Stimulated activated CD4-positive, alpha-beta T cell treated with anti-CD3 and anti-CD28 coated beads, Interleukin-2, amount 100 ng/mL, for 24 hours (primary cell): ENCODE results near the gene APOL5.
A peak's percentile ranks its signal among the peaks of the same experiment; 100 is the strongest.
"Not testable (repeated sequence)": the region's sequence is repeated elsewhere in the genome, so short reads cannot be mapped to it uniquely, and the experiment has no call there.

Experiments used
- DNase-seq, 2 donors: peaks; one replicate each; pipeline ENCODE4 v3.0.0-alpha.2; 2020

Gene APOL5, protein sequence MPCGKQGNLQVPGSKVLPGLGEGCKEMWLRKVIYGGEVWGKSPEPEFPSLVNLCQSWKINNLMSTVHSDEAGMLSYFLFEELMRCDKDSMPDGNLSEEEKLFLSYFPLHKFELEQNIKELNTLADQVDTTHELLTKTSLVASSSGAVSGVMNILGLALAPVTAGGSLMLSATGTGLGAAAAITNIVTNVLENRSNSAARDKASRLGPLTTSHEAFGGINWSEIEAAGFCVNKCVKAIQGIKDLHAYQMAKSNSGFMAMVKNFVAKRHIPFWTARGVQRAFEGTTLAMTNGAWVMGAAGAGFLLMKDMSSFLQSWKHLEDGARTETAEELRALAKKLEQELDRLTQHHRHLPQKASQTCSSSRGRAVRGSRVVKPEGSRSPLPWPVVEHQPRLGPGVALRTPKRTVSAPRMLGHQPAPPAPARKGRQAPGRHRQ

DNA sequence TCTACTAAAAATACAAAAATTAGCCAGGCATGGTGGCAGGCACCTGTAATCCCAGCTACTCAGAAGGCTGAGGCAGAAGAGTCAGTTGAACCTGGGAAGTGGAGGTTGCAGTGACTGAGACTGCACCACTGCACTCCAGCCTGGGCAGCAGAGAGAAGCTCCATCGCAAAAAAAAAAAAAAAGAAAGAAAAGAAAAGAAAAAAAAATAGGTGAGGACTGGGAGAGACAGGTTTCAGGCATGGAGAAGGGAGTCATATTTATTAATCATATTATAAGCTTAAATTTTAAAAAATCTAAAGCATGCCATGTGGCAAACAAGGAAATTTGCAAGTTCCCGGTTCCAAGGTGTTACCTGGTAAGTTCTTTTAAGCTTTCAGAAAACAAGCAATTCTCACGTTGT lies at the start of gene APOL5:
TSS of gene APOL5 (plus strand) at position 301 of the 400 bp plus-strand sequence. CDS start at position 301, 0 bp downstream.
- DNase-seq, result no peak

DNA sequence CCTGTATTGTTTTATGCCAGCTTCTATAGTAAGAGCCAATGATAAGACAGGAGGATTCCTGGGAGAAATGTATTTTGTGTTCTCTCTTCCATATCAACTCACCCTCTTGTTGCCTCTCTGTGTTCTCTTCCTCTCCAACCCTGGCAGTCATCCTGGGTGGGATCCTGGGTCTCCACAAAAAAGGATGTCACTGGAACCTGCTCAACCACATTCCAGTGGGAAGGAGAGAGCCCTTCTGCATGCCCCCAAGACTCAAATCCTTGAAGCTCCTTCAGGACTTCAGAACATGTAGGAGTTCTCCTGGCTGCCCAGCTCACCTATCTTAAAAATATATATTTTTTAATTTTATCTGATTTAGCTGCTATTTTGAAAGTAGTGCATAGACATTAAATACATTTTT lies 43.3 kb upstream of the APOL5 start:
- no peak for DNase-seq

DNA sequence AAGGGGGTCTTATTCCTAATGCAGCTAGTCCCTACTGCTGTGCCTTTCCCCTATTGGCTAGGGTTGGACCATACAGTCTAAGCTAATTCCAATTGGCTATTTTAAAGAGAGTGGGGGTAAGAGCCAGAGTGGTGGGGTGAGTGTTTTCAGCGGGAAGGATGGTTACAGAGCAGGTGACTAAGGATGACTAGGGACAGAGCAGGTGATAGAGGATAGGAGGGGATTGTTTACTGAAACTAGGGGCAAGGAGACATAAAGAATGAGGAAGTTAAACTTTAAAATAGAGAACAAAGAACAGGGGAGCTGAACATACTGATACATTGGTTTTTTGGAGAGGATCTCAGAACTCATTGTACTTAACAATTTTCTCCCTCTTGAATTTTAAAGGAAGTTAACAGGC lies 41.6 kb upstream of the APOL5 start:
- not testable (repeated sequence) for DNase-seq

DNA sequence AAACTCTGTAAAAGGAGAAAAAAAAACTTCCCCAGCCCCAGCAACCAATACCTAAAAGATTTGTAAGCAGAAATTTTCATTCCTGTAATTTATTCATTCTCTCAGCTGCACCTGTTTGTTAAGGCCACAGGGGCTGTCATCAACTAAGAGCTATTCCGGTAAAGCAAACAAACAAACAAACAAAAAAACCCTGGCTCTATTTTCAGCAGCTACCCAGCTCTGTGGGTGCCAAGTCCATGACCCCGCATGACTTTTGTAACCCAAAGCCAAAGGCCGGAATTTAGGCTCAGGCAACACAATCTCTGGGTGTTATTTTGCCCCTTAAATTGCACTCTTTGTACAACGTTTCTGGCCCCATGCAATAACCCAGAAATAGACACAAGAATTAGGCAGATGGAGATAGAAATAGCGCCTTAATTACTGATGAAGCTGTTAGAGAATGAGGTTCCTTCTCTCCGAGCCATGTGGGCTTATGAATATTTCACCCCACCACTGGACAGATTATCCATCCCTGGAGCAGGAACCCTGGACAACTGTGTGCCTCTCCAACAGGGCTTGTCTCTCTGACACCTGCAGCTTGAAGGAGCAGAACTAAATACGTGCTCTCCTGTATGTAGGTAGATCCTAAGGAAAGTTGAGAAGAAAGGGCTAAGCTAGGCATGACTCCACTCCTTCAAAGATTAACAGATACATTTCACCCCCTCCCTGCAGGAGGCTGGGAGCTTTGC lies 40.0 kb upstream of the APOL5 start:
- no peak for DNase-seq

DNA sequence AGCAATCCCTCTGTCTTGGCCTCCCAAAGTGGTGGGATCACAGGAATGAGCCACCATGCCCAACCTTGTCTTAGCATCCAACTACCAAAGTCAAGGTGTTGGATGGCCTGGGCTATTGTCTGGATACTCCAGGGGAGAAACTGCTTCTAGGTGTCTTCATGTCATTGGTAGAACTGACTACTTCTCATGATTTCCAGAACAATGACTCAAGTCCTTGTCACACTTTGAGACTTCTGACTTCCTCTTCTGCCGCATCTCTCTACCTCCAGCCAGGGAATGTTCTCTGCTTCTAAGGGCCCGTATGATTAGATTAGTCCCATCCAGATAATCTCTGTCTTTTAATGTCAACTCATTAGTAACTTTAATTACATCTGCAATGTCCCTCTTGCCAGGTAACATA lies 38.8 kb upstream of the APOL5 start:
- no peak for DNase-seq

DNA sequence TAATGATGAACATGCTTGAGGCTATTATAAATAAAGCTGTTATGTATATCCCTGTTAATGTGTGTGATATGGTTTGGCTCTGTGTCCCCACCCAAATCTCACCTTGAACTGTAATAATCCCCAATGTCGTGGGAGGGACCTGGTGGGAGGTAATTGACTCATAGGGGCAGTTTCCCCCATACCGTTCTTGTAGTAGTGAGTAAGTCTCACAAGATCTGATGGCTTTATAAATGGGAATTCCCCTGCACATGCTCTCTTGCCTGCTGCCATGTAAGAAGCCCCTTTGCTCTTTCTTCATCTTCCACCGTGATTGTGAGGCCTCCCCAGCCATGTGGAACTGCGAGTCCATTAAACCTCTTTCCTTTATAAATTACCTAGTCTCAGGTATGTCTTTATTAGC lies 38.2 kb upstream of the APOL5 start:
- peak; percentile 48 to 74 for DNase-seq

DNA sequence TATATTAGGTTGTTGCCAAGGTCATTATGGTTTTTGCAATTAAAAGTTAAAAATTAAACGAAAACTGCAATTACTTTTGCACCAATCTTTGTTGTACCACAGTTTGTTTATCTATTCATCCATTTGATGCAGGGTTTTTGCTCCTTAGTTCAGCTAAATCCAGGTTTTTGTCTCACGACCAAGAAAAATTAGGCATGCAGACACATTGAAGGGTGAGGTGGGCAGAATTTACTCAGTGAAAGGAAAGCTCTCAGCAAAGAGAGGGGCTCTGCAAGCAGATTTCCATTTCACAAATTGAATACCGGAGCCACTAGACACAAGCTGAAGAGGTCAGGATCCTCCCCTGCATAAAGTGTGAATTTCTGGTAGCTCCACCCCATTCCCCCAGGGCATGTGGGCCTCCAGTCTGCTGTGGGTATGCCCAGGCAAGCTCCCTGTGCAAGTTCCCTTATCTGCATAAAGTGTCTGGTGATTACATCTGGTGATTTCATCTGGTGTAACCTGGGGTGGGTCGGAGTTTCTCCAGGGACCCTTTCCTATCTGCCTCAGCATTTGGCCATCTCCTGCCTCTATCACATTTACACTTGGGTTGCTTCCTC lies 36.1 kb upstream of the APOL5 start:
- DNase-seq, result no peak

DNA sequence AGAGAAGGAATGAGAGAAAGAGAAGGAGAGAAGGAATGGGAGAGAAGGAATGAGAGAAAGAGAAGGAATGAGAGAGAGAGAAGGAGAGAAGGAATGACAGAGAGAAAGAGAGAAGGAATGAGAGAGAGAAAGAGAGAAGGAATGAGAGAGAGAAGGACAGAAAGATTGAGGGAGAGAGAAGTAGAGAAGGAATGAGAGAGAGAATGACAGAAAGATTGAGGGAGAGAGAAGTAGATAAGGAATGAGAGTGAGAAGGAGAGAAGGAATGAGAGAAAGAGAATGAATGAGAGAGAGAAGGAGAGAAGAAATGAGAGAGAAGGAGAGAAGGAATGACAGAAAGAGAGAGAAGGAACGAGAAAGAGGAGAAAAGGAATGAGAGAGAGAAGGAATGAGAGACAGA lies 34.1 kb upstream of the APOL5 start:
- DNase-seq, result no peak

DNA sequence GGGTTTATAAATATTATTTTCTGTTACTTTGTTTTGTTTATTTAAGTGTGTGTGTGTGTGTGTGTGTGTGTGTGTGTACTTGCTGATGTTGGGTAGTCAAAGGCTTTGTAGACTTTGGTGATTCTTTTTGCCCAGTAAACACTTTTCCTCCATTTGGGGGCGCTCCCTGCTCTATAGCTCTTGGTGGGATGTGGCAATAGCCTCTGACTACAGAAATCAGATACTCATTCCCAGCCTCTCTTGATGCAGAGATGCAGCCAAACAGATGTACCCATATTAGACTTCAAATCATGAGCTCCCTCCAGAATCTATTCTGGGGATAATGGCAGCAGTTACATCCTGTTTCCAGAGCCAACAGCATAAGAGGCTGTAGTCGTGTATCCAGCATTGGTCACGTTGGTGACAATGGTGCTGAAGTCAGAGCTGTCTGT lies 33.4 kb upstream of the APOL5 start:
- DNase-seq, result no peak

DNA sequence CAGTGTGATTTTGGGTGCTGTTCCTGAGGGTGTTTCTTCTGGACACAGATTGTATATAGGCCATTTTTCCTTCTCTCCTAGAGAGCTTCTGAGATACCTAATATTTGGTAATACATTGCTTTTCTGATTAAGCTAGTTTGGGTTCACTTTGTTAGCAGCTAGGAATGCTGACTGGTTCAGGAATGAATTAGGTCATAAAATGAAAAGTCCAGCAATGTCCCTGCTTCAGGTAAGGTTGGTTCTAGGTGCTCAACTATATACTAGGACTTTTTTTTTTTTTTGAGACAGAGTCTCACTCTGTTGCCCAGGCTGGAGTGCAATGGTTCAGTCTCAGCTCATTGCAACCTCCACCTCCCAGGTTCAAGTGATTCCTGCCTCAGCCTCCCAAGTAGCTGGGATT lies 32.9 kb upstream of the APOL5 start:
- DNase-seq, result no peak

DNA sequence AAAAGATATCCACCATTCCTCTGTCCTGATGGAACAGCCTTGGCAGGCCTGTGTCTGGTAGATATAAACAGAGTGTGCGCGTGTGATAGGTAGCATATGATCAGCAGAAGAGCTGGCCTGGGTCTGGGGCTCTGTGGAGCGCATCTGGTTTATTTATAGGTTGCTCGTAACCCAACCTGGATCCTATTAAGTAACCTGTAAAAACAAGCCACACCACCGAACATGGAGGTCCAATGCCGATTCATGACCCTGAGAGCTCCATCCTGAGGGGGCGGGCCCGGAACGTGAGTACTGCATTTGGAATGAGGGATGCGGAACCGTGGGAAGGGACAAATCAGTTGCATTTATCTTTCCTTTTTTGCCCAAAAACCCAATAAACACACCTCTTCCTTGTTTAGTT lies 31.9 kb upstream of the APOL5 start:
- no peak for DNase-seq

DNA sequence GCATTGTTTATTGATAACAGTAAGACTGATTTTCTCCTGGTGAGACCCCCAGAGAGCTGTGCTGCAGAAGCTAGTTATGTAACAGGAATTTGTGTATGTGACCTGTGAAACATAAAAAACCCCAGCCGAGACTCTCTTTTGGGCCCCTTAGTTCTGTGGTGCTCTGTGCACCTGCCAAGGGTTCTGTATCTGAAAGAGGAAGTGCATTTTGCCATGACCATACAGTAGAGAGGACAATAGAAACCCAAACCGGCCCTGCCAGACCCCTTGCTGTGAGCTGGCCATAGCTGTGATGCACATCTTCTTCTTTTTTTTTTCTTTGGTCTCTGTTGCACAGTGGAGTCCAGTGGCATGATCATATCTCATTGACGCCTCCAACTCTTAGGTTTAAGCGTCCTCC lies 31.4 kb upstream of the APOL5 start:
- DNase-seq, result no peak

DNA sequence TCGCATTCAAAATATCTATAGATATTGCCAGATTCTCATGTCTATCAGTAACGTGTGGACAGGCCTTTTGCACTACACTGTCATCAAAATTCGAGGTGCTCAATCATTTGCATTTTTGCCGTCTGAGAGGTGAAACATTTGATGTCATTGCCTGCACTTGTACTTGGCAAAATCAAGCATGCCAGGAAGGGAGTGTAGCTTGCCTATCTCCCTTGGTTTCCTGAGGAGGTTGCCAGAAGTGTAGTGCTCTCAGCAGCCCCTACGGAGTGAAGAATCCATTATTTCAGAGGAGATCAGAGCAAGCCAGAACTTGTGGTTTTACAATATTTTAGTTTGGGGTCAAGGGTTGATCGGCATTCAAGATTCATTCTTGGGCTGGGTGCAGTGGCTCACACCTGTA lies 30.2 kb upstream of the APOL5 start:
- no peak for DNase-seq

DNA sequence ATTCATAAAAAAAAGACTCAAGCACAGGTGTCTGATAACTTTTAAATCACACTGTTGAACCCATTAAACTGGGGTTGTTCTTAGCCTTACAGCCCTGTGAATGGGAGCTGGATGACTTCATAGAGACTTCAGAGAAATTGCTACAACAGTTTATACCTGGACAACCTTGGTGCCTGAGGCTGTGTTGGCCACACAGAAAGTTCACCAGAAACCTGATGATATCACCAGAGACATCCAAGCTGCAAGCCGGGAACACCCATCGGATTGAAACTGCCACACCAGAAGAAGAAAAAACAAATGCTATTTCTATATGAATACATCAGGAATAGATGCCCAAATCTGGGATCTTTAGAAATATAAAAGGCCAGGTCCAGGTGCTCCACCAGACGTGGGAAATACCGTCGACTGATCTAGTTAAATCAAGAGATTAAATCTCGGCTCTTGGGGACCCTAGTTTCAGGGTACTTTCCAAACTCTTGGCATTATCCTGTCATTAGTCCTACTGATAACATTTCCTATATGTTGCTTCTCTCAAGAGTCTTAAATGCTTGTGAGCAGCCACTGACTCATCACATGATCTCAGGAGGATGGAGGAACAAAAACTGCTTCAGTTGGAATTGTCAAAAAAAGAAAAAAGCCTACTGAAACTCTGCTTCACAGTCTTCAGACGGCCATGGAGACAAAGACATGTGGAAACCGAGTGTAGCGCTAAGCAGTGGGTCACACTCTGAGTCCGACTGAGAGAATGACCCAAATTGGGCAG lies 28.6 kb upstream of the APOL5 start:
- no peak for DNase-seq

DNA sequence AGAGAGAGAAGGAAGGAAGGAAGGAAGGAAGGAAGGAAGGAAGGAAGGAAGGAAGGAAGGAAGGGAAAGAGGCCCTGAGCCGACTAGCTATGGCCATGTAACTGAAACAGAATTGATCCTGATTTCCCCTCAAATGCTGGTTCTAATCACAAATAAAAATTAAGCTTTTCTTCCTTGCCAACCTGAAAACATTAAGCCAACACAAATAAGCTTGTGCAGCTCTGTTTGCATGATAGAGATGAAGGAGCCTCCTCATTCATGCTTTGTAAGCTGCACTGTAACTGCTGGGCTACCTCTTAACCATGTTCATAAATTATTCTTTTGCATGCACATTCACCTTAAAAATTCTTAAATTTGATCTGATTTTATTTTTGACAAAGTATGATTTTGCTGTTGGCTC lies 27.7 kb upstream of the APOL5 start:
- DNase-seq, result no peak

DNA sequence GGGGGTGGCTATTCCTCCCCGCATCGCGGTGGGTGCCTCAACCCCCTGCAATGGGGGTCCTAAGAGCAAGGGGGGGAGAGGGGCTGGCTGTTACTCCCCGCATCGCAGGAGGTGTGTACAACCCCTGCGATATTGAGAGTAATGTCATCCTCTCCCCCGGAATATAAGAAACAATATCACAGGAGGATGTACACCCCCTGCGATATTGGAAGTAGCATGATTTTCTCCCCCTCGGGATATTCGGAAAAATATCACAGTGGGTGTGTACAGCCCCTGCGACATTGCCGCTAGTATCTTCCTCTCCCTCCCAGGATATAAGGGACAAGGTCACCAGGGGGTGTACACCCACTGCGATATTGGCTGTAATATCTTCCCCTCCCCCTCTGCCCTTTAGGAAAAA lies 22.5 kb upstream of the APOL5 start:
- no peak for DNase-seq

DNA sequence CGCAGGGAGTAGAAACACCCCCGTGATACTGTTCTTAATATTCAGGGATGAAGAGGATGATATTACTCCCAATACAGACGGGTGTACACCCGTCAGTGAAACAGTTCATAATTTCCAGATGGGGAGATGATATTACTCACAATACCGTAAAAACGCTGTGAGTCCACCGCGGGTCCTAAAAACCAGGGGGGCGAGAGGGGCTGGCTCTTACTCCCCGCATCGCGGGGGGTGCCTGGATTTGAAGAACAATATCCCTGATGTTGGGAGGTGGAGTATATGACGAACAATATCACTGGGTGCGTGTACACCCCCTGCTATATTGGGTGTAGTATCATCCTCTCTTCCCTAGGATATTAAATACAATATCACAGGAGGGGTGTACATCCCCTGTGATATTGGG lies 20.5 kb upstream of the APOL5 start:
- peak in 1 of 2 donors; percentile 27 for DNase-seq

DNA sequence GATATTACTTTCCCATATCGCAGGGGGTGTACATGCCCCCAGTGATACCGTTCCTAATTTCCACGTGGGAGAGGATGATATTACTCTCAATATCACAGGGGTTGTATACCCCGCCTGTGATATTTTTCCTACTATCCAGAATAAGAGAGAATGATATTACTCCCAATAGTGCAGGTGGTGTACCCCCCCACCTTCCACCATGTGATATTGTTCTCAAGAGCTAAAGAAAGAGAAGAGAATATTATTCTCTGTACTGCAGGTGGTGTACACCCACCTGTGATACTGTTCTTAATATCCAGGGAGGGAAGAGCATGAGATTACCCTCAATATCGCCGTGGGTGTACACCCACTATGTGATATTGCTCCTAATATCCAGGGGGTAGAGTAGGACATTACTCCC lies 17.8 kb upstream of the APOL5 start:
- not testable (repeated sequence) for DNase-seq

DNA sequence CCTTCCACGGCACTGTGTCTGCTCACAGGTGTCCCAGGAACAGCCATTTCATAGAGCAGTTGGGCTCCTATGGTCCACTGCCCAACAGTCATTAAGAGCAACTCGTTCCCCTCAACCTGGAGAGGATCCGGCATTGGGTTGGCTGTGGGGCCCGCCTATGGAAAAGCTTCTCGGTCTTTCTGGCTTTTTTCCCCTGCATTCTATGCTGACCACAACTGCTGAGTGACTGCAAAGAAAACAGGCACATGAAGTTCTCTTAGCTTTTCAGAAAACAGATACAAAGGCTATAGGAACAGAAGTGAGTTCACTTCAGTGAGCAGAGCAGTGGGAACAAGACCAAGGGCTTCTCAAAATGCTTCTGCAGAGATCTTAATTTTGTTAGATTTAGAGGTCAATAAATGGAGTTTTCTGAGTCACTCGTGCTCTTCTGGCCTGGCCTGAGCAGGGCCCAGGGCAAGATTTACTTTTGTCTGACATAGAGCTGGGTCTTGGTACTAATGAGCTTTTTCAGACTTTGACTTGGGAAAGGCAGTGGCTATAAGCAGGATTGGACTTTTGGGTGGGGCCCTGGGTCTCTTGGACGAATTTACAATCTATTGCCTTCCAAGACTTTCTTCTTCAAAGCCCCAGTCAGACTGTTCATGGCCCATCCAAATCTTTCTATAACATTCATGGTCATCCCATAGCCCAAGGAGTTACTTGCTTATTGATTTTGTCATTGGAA lies 13.6 kb upstream of the APOL5 start:
- DNase-seq, result no peak

DNA sequence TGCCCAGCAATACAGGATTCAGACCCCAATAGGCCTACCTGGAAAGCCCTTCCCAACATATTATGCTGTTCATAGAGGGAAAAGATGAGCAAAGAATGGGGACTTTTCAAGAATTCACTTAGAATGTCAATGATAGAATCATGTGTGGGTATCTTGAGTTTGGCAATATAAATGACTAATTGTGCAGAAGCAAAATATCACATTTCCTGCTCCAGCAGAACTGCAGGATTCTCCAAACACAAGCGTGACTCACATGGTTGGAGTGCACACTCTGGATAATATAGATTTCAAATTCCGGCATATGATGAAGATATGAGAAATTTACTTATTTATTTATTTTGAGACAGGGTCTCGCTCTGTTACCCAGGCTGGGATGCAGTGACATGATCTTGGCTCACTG lies 12.5 kb upstream of the APOL5 start:
- DNase-seq, result no peak

DNA sequence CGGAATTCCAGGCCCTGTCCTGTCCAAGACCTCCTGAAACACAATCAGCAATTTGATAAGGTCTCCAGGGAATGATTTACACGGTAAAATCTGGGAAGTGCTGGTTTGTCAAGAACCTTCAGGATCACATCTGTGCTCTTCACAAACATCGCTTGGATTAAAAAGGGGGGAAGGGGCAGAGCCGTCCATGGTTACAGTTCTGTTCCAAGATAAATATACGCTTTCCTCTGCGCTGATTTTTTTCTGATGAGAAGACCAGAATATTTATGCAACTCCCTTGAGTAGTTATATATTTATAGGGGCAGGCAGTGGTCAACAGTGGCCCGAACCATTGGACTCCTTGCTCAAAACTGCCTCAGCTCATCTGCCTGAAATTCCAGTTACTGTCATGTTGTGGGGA lies 9.2 kb upstream of the APOL5 start:
- DNase-seq, result no peak

DNA sequence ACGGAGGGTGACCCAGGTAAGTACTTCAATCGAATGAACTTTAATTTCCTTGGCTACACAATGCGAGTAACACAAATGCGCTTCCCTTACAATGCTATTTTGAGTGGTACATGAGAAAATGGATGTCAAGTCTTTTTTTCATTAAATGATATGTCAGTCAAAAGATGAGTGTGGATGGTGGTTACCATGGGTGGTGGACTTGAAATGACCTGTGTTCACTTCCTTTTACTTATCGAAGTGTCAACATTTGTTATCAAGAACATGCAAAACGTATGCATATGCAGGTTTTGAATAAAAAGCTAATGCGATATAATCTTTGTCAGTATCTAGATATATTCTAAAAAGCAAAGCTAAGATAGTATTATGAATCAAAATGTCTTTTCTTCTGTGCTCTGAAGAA lies 8.8 kb upstream of the APOL5 start:
- no peak for DNase-seq

DNA sequence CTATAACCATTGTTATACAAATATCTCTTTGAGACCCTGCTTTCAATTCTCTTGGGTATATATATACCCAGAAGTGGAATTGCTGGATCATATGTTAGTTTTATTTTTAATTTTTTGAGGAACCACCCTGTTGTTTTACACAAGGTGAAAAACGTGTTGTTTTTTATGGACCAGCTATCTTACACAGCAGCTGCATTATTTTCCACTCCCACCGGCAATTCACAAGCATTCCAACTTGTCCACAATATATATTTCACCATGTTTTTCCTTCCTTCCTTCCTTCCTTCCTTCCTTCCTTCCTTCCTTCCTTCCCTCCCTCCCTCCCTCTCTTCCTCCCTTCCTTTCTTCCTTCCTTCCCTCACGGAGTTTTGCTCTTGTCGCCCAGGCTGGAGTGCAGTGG lies 6.3 kb upstream of the APOL5 start:
- DNase-seq, result no peak
